Measurements from ENCODE around the gene ASTN2.

The ASTN2 gene

GRCh38 chr9:116491219-116491618 is 923.6 kb downstream of the ASTN2 start:
- FAIRE-seq: no peak

GRCh38 chr9:116490321-116490720 is 924.5 kb downstream of the ASTN2 start:
- FAIRE-seq: no peak

- FAIRE-seq: peak; percentile 7
Observed at GRCh38 chr9:116488373-116488772, 926.5 kb downstream of the ASTN2 start.

GRCh38 chr9:116484492-116485061 is 930.3 kb downstream of the ASTN2 start:
- no peak for FAIRE-seq

GRCh38 chr9:116483622-116484491 is 931.0 kb downstream of the ASTN2 start:
- FAIRE-seq: no peak

GRCh38 chr9:116482740-116483139 is 932.1 kb downstream of the ASTN2 start:
- no peak for FAIRE-seq

- FAIRE-seq: no peak
Observed at GRCh38 chr9:116480700-116481099, 934.2 kb downstream of the ASTN2 start.

- FAIRE-seq: no peak
Observed at GRCh38 chr9:116479967-116480366, 934.9 kb downstream of the ASTN2 start.

- FAIRE-seq: no peak
Observed at GRCh38 chr9:116479056-116479544, 935.8 kb downstream of the ASTN2 start.

- no peak for FAIRE-seq
Observed at GRCh38 chr9:116477584-116478141, 937.2 kb downstream of the ASTN2 start.

- no peak for FAIRE-seq
Observed at GRCh38 chr9:116476935-116477381, 937.9 kb downstream of the ASTN2 start.

- FAIRE-seq: no peak
Observed at GRCh38 chr9:116476002-116476401, 938.9 kb downstream of the ASTN2 start.

GRCh38 chr9:116475201-116475600 is 939.7 kb downstream of the ASTN2 start:
- FAIRE-seq: no peak

- FAIRE-seq: no peak
Observed at GRCh38 chr9:116471944-116472506, 942.8 kb downstream of the ASTN2 start.

GRCh38 chr9:116471093-116471906 is 943.6 kb downstream of the ASTN2 start:
- no peak for FAIRE-seq

GRCh38 chr9:116468793-116469527 is 945.9 kb downstream of the ASTN2 start:
- no peak for FAIRE-seq

GRCh38 chr9:116468369-116468768 is 946.5 kb downstream of the ASTN2 start:
- FAIRE-seq: no peak

- FAIRE-seq: no peak
Observed at GRCh38 chr9:116467740-116468351, 947.0 kb downstream of the ASTN2 start.

- FAIRE-seq: no peak
Observed at GRCh38 chr9:116466271-116467235, 948.3 kb downstream of the ASTN2 start.
